CD4-positive, alpha-beta T cell (primary cell): ENCODE data around the gene OSM. TPM values are rescaled to one million over a fixed set of nuclear protein-coding genes. Genes with fewer than 3 reads are reported as not detected.

Experiments
- ATAC-seq: fragments of 200-7000 bp; cut with Tn5 transposase; one replicate; pipeline ENCODE4 v1.10.0; 2022; ENCODE audit warnings: mild to moderate bottlenecking; ENCODE audit not compliant: poor library complexity
- CTCF ChIA-PET: fragments of 350-600 bp; sonication (Branson Sonifier 250); formaldehyde crosslinking; loops from one replicate; lab custom pipeline; 2021; ENCODE audit warnings: antibody characterized with exemption, inconsistent platforms; lab: Charles Lee
- POLR2A ChIA-PET: fragments of 350-600 bp; sonication (Branson Sonifier 250); formaldehyde crosslinking; loops from one replicate; lab custom pipeline; 2021; ENCODE audit warnings: antibody characterized with exemption, inconsistent platforms; lab: Charles Lee
- DNase-seq, 14 experiments: peaks; one replicate each; pipeline ENCODE4 v3.0.0-alpha.2; 2013 to 2020; ENCODE audit warnings: mixed read lengths in 2 of 14
- H3K27ac ChIP-seq, 2 donors: one replicate each; pipeline versions ENCODE4 v1.5.1 to v1.7.0; 2013; ENCODE audit warnings: low read length in 2 of 2, low read depth in 1 of 2, mild to moderate bottlenecking in 1 of 2
- H3K27me3 ChIP-seq, 2 experiments: 1 replicate in 1 of 2; 2 replicates in 1 of 2; pipeline versions ENCODE4 v1.6.1 to v1.7.0; 2013; ENCODE audit warnings: low read length in 2 of 2, control low read depth in 1 of 2, mild to moderate bottlenecking in 1 of 2, moderate library complexity in 1 of 2; ENCODE audit not compliant: insufficient read depth in 2 of 2, control insufficient read depth in 1 of 2
- H3K36me3 ChIP-seq: one replicate; pipeline ENCODE4 v1.6.1; 2013; ENCODE audit warnings: low read length, control low read depth; ENCODE audit not compliant: insufficient read depth
- H3K4me1 ChIP-seq: one replicate; pipeline ENCODE4 v1.6.1; 2013; ENCODE audit warnings: low read length, control low read depth; ENCODE audit not compliant: insufficient read depth
- H3K4me3 ChIP-seq: one replicate; pipeline ENCODE4 v1.5.1; 2013; ENCODE audit warnings: mild to moderate bottlenecking, low read length, moderate library complexity
- H3K9me3 ChIP-seq, 2 experiments: 1 replicate in 1 of 2; 2 replicates in 1 of 2; pipeline versions ENCODE4 v1.6.1 to v1.7.0; 2013; ENCODE audit warnings: low read length in 2 of 2, mild to moderate bottlenecking in 2 of 2, control low read depth in 1 of 2, moderate library complexity in 1 of 2; ENCODE audit not compliant: control insufficient read depth in 1 of 2, insufficient read depth in 1 of 2
- H3K27ac Mint-ChIP-seq: one replicate; pipeline ENCODE4 v1.8.0; 2020; ENCODE audit warnings: mixed read lengths
- H3K27me3 Mint-ChIP-seq: one replicate; pipeline ENCODE4 v1.8.0; 2021; ENCODE audit warnings: mixed read lengths
- H3K36me3 Mint-ChIP-seq: one replicate; pipeline ENCODE4 v1.8.0; 2021; ENCODE audit warnings: low read depth, mixed read lengths
- H3K4me1 Mint-ChIP-seq: one replicate; pipeline ENCODE4 v1.8.0; 2021; ENCODE audit warnings: low read depth, mixed read lengths
- H3K4me3 Mint-ChIP-seq: one replicate; pipeline ENCODE4 v1.8.0; 2020; ENCODE audit warnings: mild to moderate bottlenecking, mixed read lengths
- H3K9me3 Mint-ChIP-seq: one replicate; pipeline ENCODE4 v1.8.0; 2020; ENCODE audit warnings: mixed read lengths
- CTCF ChIP-seq: fragments of 200-600 bp; IDR thresholded peaks from one replicate; pipeline ENCODE4 v1.8.0; 2022; ENCODE audit warnings: antibody characterized with exemption, mild to moderate bottlenecking
- intact Hi-C, 2 experiments: fragments of 100-400 bp; cut with DNase I in 1 of 2; cut with micrococcal nuclease in 1 of 2; formaldehyde crosslinking; loops; one replicate each; pipeline versions ENCODE4 v1.15.1 to v1.9.0; 2023 to 2025; cut with DNase I, micrococcal nuclease
- total RNA-seq, 174 experiments: library from RNA in 2 of 174; stranded (reverse) in 2 of 174; gene quantifications; one replicate each; pipeline ENCODE4 v1.2.3 and lab custom pipeline; 2021 to 2026

OSM gene
- total RNA-seq, 2 experiments from 2014 or later: 13.9 to 16.7 TPM

GRCh38 chr22:30238136-30238535 is 28.5 kb downstream of the OSM start:
- H3K36me3 Mint-ChIP-seq: no peaks in the 10 kb centered on the region
- TF ChIP-seq CTCF: no peak
- no peak overlapping the region for H3K27ac Mint-ChIP-seq
- H3K4me1 ChIP-seq: peaks cover 3% of the 10 kb centered on the region
- DNase-seq (no peak), ATAC-seq (no peak)
- intact Hi-C loops: no loop called here
- H3K27me3 Mint-ChIP-seq: no peaks in the 10 kb centered on the region
- no peaks in the 10 kb centered on the region for H3K36me3 ChIP-seq
- ChIA-PET POLR2A (no interaction called here), CTCF (interaction anchor here (1.5 kb wide), 1 partner anchor 8 kb away, joined by 3 read pairs; the partner anchor contains the start of gene LIF)
- no peaks in the 10 kb centered on the region for H3K27me3 ChIP-seq
- H3K9me3 Mint-ChIP-seq: no peaks in the 10 kb centered on the region
- no peaks in the 10 kb centered on the region for H3K4me1 Mint-ChIP-seq
- H3K27ac ChIP-seq: no peak overlapping the region
- H3K9me3 ChIP-seq: no peaks in the 10 kb centered on the region
- H3K4me3 ChIP-seq: no peak overlapping the region
- no peak overlapping the region for H3K4me3 Mint-ChIP-seq

GRCh38 chr22:30236875-30237274 is 29.8 kb downstream of the OSM start:
- CTCF ChIA-PET: no interaction called here
- TF ChIP-seq CTCF: no peak
- DNase-seq: no peak
- no peaks in the 10 kb centered on the region for H3K27me3 ChIP-seq
- no peaks in the 10 kb centered on the region for H3K36me3 ChIP-seq
- no peak overlapping the region for H3K27ac Mint-ChIP-seq
- intact Hi-C loops: no loop called here
- H3K27me3 Mint-ChIP-seq: no peaks in the 10 kb centered on the region
- H3K4me1 Mint-ChIP-seq: no peaks in the 10 kb centered on the region
- no peaks in the 10 kb centered on the region for H3K9me3 ChIP-seq
- H3K4me3 ChIP-seq: no peak overlapping the region
- H3K36me3 Mint-ChIP-seq: no peaks in the 10 kb centered on the region
- H3K27ac ChIP-seq: no peak overlapping the region
- peaks cover 3% of the 10 kb centered on the region for H3K4me1 ChIP-seq
- H3K9me3 Mint-ChIP-seq: no peaks in the 10 kb centered on the region
- POLR2A ChIA-PET: no interaction called here
- H3K4me3 Mint-ChIP-seq: no peak overlapping the region
- no peak for ATAC-seq

GRCh38 chr22:30235687-30236170 is 30.9 kb downstream of the OSM start:
- no peak for TF ChIP-seq CTCF
- no peak overlapping the region for H3K4me3 ChIP-seq
- no peak overlapping the region for H3K27ac Mint-ChIP-seq
- no peaks in the 10 kb centered on the region for H3K9me3 ChIP-seq
- no peaks in the 10 kb centered on the region for H3K27me3 Mint-ChIP-seq
- ATAC-seq: no peak
- no peak overlapping the region for H3K4me3 Mint-ChIP-seq
- H3K36me3 Mint-ChIP-seq: no peaks in the 10 kb centered on the region
- POLR2A ChIA-PET: no interaction called here
- DNase-seq: no peak
- H3K36me3 ChIP-seq: no peaks in the 10 kb centered on the region
- H3K27me3 ChIP-seq: no peaks in the 10 kb centered on the region
- H3K4me1 ChIP-seq: no peaks in the 10 kb centered on the region
- CTCF ChIA-PET: no interaction called here
- H3K9me3 Mint-ChIP-seq: no peaks in the 10 kb centered on the region
- H3K4me1 Mint-ChIP-seq: no peaks in the 10 kb centered on the region
- intact Hi-C loops: no loop called here
- H3K27ac ChIP-seq: no peak overlapping the region
